Neural progenitor cell (in vitro differentiated cells): ENCODE results near the gene VEGFA. TPM values are rescaled to one million over a fixed set of nuclear protein-coding genes. Genes with fewer than 3 reads are reported as not detected.
A peak's percentile ranks its signal among the peaks of the same experiment; 100 is the strongest.

ENCODE experiments used
- DNase-seq: peaks from one replicate; pipeline ENCODE4 v3.0.0-alpha.2; 2016; ENCODE audit warnings: low spot score
- H2AFZ ChIP-seq: fragments of 200-600 bp; sonication (generic); replicated peaks from 2 replicates; pipeline ENCODE4 v1.6.1; 2016; ENCODE audit warnings: antibody characterized with exemption
- H3F3A ChIP-seq: fragments of 200-600 bp; sonication (generic); 2 replicates; pipeline ENCODE4 v1.6.1; 2016; ENCODE audit warnings: antibody characterized with exemption, low read depth
- H3K27ac ChIP-seq: fragments of 200-600 bp; sonication (generic); 2 replicates; pipeline ENCODE4 v1.5.1; 2016; ENCODE audit warnings: mild to moderate bottlenecking
- H3K27me3 ChIP-seq: fragments of 200-600 bp; sonication (generic); 2 replicates; pipeline ENCODE4 v1.6.1; 2016; ENCODE audit warnings: mild to moderate bottlenecking, moderate library complexity
- H3K36me3 ChIP-seq: fragments of 200-600 bp; sonication (generic); 2 replicates; pipeline ENCODE4 v1.5.1; 2016
- H3K4me1 ChIP-seq: fragments of 200-600 bp; sonication (generic); 2 replicates; pipeline ENCODE4 v1.6.1; 2016; ENCODE audit warnings: mixed run types
- H3K4me2 ChIP-seq: fragments of 200-600 bp; sonication (generic); 2 replicates; pipeline ENCODE4 v1.6.1; 2016
- H3K4me3 ChIP-seq: fragments of 200-600 bp; sonication (generic); 2 replicates; pipeline ENCODE4 v1.5.1; 2016
- H3K79me2 ChIP-seq: fragments of 200-600 bp; sonication (generic); 2 replicates; pipeline ENCODE4 v1.6.1; 2016; ENCODE audit warnings: low read depth
- H3K9ac ChIP-seq: fragments of 200-600 bp; sonication (generic); 2 replicates; pipeline ENCODE4 v1.6.1; 2016
- H3K9me3 ChIP-seq: fragments of 200-600 bp; sonication (generic); 2 replicates; pipeline ENCODE4 v1.5.1; 2016; ENCODE audit warnings: low read depth
- H4K20me1 ChIP-seq: fragments of 200-600 bp; sonication (generic); 2 replicates; pipeline ENCODE4 v1.6.1; 2016; ENCODE audit warnings: low read depth
- H3K27ac Mint-ChIP-seq: 3 replicates; pipeline ENCODE4 v1.8.0; 2021; ENCODE audit warnings: mixed read lengths
- H3K27me3 Mint-ChIP-seq: 2 replicates; pipeline ENCODE4 v1.8.0; 2022; ENCODE audit warnings: low read depth, mild to moderate bottlenecking, inconsistent platforms, moderate library complexity, mixed read lengths; ENCODE audit not compliant: insufficient read depth
- H3K36me3 Mint-ChIP-seq: 3 replicates; pipeline ENCODE4 v1.8.0; 2021; ENCODE audit warnings: mixed read lengths
- H3K4me1 Mint-ChIP-seq: 3 replicates; pipeline ENCODE4 v1.8.0; 2021; ENCODE audit warnings: mixed read lengths
- H3K4me3 Mint-ChIP-seq: 3 replicates; pipeline ENCODE4 v1.8.0; 2021; ENCODE audit warnings: mild to moderate bottlenecking, moderate library complexity, mixed read lengths
- H3K9me3 Mint-ChIP-seq: 3 replicates; pipeline ENCODE4 v1.8.0; 2020; ENCODE audit warnings: mixed read lengths
- CTCF ChIP-seq: fragments of 200-600 bp; sonication (generic); IDR thresholded peaks from 2 replicates; pipeline ENCODE4 v1.5.1; 2017; ENCODE audit warnings: antibody characterized with exemption, mild to moderate bottlenecking
- EZH2 ChIP-seq: fragments of 200-600 bp; sonication (generic); IDR thresholded peaks from 2 replicates; pipeline ENCODE4 v1.6.1; 2017; ENCODE audit warnings: antibody characterized with exemption, mild to moderate bottlenecking, moderate library complexity
- EZH2phosphoT487 ChIP-seq: fragments of 200-600 bp; sonication (generic); IDR thresholded peaks from 2 replicates; pipeline ENCODE4 v1.6.1; 2017; ENCODE audit warnings: antibody characterized with exemption
- total RNA-seq: library from RNA; depleted of rRNA; stranded (reverse); fragments of >200 nt; gene quantifications from 2 replicates; pipeline ENCODE4 v1.2.3, GENCODE V29; 2015; ENCODE audit warnings: low replicate concordance

VEGFA gene
- total RNA-seq, 1 donor from 2014 or later = 49.6 TPM

GRCh38 chr6:43723737-43724295 lies 46.2 kb upstream of the VEGFA start:
- no peak overlapping the region for H3K4me3 ChIP-seq
- H3K79me2 ChIP-seq = no peaks in the 10 kb centered on the region
- no peak overlapping the region for H2AFZ ChIP-seq
- no peaks in the 10 kb centered on the region for H3K27me3 ChIP-seq
- no peaks in the 10 kb centered on the region for H3K4me1 ChIP-seq
- H3K27ac ChIP-seq = no peak overlapping the region
- H3K4me2 ChIP-seq = no peak overlapping the region
- Mint-ChIP-seq H3K36me3 (no peaks in the 10 kb centered on the region), H3K9me3 (no peaks in the 10 kb centered on the region), H3K4me3 (no peak overlapping the region), H3K27ac (peak overlapping the region; percentile 67), H3K4me1 (peaks cover 4% of the 10 kb centered on the region), H3K27me3 (peaks cover 8% of the 10 kb centered on the region)
- peak; percentile 88 for DNase-seq
- H3K9me3 ChIP-seq = no peaks in the 10 kb centered on the region
- H3F3A ChIP-seq = no peaks in the 10 kb centered on the region
- H3K9ac ChIP-seq = no peak overlapping the region
- H4K20me1 ChIP-seq = no peaks in the 10 kb centered on the region
- H3K36me3 ChIP-seq = no peaks in the 10 kb centered on the region
- TF ChIP-seq EZH2phosphoT487 (no peak), CTCF (peak; percentile 81)

- no peaks in the 10 kb centered on the region for H3K36me3 ChIP-seq
- H3F3A ChIP-seq = no peaks in the 10 kb centered on the region
- H3K9me3 Mint-ChIP-seq = no peaks in the 10 kb centered on the region
- peaks cover 8% of the 10 kb centered on the region for H3K27me3 Mint-ChIP-seq
- no peak overlapping the region for H2AFZ ChIP-seq
- no peak overlapping the region for H3K27ac ChIP-seq
- H3K36me3 Mint-ChIP-seq = no peaks in the 10 kb centered on the region
- TF ChIP-seq EZH2phosphoT487 = no peak
- no peaks in the 10 kb centered on the region for H4K20me1 ChIP-seq
- no peak for DNase-seq
- H3K27ac Mint-ChIP-seq = peak overlapping the region; percentile 18
- H3K9me3 ChIP-seq = no peaks in the 10 kb centered on the region
- peaks cover 4% of the 10 kb centered on the region for H3K4me1 Mint-ChIP-seq
- no peak overlapping the region for H3K4me2 ChIP-seq
- H3K9ac ChIP-seq = no peak overlapping the region
- H3K4me1 ChIP-seq = no peaks in the 10 kb centered on the region
- no peak overlapping the region for H3K4me3 Mint-ChIP-seq
- no peaks in the 10 kb centered on the region for H3K27me3 ChIP-seq
- no peak overlapping the region for H3K4me3 ChIP-seq
- H3K79me2 ChIP-seq = no peaks in the 10 kb centered on the region
Measured at GRCh38 chr6:43724354-43724753, 45.7 kb upstream of the VEGFA start.

GRCh38 chr6:43724914-43725642 lies 44.9 kb upstream of the VEGFA start:
- peak overlapping the region; percentile 18 for H3K27ac Mint-ChIP-seq
- peaks cover 10% of the 10 kb centered on the region for H3K27me3 Mint-ChIP-seq
- no peak overlapping the region for H2AFZ ChIP-seq
- no peaks in the 10 kb centered on the region for H3K79me2 ChIP-seq
- peaks cover 4% of the 10 kb centered on the region for H3K9me3 Mint-ChIP-seq
- H3K36me3 ChIP-seq = no peaks in the 10 kb centered on the region
- DNase-seq = no peak
- peaks cover 4% of the 10 kb centered on the region for H3K4me1 Mint-ChIP-seq
- no peak overlapping the region for H3K4me3 Mint-ChIP-seq
- TF ChIP-seq CTCF = no peak
- TF ChIP-seq EZH2 = no peak
- TF ChIP-seq EZH2phosphoT487 = no peak
- no peaks in the 10 kb centered on the region for H3K4me1 ChIP-seq
- H4K20me1 ChIP-seq = no peaks in the 10 kb centered on the region
- no peaks in the 10 kb centered on the region for H3K27me3 ChIP-seq
- no peaks in the 10 kb centered on the region for H3F3A ChIP-seq
- no peak overlapping the region for H3K4me3 ChIP-seq
- no peaks in the 10 kb centered on the region for H3K9me3 ChIP-seq
- no peak overlapping the region for H3K4me2 ChIP-seq
- H3K36me3 Mint-ChIP-seq = no peaks in the 10 kb centered on the region
- no peak overlapping the region for H3K9ac ChIP-seq
- no peak overlapping the region for H3K27ac ChIP-seq
